Frontal cortex (tissue), 4 donors: Measurements from ENCODE around the gene JUND. TPM values are rescaled to one million over a fixed set of nuclear protein-coding genes. Genes with fewer than 3 reads are reported as not detected.
"Not testable (repeated sequence)": the region's sequence is repeated elsewhere in the genome, so short reads cannot be mapped to it uniquely, and the experiment has no call there.

Experiments used
- DNase-seq, 2 donors: peaks; one replicate each; pipeline ENCODE4 v3.0.0; 2012; ENCODE audit warnings: low spot score in 2 of 2
- FAIRE-seq: peaks from 2 replicates; lab custom pipeline; 2012; peaks lifted over from hg19 to GRCh38; lab: Jason Lieb, UNC
- total RNA-seq: library from RNA; depleted of rRNA; stranded (reverse); fragments of >200 nt; gene quantifications from one replicate; pipeline ENCODE4 v1.2.3, GENCODE V29; 2014
- donor health status: control.
- donor health status: control.
- donor health status: control.

The JUND gene
- 35.5 TPM for total RNA-seq

DNA sequence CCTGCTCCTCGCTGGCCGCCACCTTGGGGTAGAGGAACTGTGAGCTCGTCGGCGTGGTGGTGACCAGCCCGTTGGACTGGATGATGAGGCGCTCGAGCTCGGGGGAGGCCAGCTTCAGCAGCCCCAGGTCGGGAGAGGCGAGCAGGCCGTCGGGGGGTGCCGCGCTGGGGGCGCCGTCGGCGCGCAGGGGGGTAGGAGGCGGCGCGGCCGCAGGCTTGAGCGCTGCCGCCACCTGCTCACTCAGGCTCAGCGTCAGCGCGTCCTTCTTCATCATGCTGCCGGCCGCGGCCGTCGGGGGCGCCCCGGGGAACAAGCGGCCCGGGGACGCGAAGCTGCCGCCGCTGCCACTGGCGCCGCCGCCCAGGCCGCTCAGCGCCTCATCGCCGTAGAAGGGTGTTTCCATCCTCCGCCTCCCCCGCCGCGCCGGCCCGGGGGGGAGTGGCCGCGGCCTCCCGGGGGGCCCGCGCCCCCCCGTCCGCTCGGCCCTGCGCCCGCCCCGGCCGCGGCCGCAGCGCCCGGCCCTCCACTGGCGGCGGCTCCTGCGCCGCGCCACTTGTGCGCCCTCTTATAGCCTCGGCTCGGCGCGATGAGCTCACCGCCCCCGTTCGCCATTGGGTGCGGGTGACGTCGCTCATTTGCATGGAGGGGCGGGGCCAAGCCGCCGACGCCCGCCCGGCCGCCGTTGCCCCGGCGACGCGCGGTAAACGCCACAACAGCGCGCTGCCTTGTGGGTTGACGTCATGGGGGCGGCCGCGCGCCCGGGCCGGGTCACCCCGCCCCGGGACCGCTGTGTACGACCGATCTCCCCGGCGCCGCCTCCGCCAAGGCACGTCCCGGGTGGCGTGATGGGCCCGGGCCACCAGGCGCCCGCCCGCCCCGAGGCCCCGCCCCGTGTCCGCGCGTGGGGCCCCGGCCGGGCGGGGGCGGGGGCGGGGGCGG, at the start of gene JUND:
Gene JUND, minus strand, starts transcription at position 541 of the 939 bp plus-strand sequence. Its CDS starts 138 bp downstream, at position 403.
- DNase-seq (peak; percentile 98 to 100), FAIRE-seq (no peak)

- FAIRE-seq, result no peak
- DNase-seq, result no peak
Observed at GRCh38 chr19:18330868-18331267, 49.4 kb upstream of the JUND start.

- FAIRE-seq (no peak), DNase-seq (no peak)
Observed at GRCh38 chr19:18329035-18329376, 47.6 kb upstream of the JUND start.

DNA sequence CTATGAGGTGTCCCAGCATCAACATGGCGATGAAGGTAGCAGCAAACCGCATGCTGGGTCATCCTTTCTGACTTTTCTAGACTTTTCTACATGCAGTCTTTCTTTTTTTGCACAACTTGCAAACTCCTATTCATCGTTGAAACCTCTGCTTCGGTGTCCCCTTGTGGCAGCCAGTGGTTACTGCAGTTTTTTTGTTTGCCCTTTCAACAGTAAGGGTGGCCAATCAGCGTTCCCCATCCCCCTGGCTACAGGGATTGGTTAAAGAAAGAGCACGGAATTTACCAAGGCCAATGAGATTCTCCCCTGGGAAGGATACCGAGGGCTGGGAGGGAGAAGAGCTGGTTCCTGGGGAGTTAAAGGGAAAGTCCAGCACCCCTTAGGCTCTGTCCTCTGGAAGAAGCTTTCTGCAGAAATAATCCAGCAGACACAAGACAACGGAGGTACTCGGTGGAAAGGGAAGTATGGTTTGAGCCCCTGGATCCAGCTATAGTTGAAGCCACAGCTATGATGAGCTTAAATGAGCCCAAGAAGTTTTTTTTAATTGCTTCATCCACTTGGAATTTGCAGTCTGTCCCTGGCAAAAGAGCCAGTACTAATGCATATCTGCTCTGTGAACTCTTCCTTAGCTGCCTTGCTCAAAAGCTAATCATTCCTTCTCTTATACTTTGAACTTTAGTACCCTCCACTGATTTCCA, 47.1 kb upstream of the JUND start:
- DNase-seq (peak; percentile 87 to 97), FAIRE-seq (peak; percentile 96)

GRCh38 chr19:18326772-18327171, 45.4 kb upstream of the JUND start:
- DNase-seq (no peak), FAIRE-seq (no peak)

DNA sequence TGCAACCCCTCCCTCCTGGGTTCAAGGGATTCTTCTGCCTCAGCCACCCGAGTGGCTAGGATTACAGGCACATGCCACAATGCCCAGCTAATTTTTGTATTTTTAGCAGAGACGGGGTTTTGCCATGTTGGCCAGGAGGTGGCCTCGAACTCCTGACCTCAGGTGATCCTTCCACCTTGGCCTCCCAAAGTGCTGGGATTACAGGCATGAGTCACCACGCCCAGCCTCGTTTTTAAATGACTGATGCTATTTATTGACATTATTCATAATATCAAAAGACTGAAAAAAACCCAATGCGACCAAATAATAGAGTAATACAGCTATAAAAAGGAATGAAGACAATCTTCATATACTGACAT, 42.9 kb upstream of the JUND start:
- not testable (repeated sequence) for FAIRE-seq, DNase-seq

DNA sequence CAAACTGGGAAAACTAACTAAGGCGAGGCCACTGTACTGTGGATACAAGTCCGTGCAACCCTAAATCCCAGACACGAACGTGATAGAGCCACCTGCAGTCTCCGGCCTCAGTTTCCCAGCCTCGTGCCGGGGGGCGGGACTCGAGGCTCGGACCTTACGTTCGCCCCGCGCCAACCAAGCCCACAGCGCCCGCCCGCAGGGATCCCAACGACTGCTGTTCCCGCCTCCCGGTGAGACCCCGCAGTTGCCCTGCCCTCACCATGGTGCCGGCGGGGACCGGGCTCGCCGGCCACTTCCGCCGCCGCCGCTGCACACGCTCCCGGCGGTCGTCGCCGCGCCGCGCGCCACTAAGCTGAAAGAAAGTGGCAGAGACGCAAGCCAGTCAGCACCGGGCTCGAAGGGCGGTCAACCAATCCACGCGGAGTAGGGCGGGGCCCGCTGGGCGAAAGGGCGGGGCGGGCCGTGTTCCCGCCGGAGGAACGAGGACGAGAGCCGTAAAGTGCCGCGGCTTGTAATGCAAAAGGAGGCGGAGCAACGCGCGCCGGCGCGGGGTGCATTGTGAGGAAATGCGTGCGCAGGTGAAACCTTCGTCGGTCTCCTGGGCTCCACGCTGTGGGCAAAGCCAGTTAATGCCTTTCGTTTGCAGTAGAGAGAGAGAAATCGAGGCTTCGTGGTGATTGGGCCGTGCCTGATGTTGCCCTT, 41.5 kb upstream of the JUND start, which contains the start of gene LSM4:
Gene LSM4, minus strand, starts transcription at position 318 of the 702 bp plus-strand sequence. Its CDS starts 56 bp downstream, at position 262.
- FAIRE-seq, result no peak

GRCh38 chr19:18322318-18322758, 40.9 kb upstream of the JUND start:
- FAIRE-seq (no peak), DNase-seq (no peak)

More for the DNA sequence above, 41.5 kb upstream of the JUND start, which contains the start of gene LSM4:
- DNase-seq, result peak; percentile 97 to 99

DNA sequence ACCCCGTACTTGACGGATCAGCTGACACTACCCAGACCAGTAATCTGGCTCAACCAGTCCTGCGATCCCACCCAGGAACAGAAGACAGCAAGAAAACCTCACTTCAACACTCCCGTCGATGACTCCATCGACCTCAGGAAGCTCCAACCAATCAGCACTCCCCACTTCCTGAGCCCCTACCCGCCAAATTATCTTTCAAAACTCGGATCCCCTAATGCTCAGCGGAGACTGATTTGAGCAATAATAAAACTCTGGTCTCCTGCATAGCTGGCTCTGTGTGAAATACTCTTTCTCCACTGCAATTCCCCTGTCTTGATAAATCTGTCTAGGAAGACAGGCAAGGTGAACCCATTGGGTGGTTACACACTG, 40.3 kb upstream of the JUND start:
- FAIRE-seq (no peak), DNase-seq (no peak)

- DNase-seq, result no peak
- no peak for FAIRE-seq
Observed at GRCh38 chr19:18320865-18321733, 39.7 kb upstream of the JUND start.

GRCh38 chr19:18319591-18320135, 38.2 kb upstream of the JUND start:
- no peak for DNase-seq
- FAIRE-seq, result no peak

GRCh38 chr19:18317961-18318800, 36.8 kb upstream of the JUND start:
- DNase-seq (no peak), FAIRE-seq (no peak)

DNA sequence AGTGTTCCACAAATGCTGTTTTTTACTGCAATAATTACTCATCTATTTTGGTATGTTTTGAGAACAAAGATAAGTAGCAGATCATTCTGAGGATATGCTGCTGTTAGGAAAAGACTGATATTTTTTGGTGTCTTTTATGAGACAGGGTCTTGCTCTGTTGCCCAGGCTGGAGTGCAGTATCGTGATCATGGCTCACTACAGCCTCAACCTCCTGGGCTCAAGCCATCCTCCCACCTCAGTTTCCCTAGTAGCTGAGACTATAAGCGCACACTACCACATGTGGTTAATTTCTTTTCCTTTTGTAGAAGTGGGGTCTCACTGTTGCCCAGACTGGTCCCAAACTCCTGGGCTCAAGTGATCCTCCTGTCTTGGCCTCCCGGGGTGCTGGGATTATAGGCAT, 32.0 kb upstream of the JUND start:
- FAIRE-seq, result no peak
- DNase-seq, result no peak

DNA sequence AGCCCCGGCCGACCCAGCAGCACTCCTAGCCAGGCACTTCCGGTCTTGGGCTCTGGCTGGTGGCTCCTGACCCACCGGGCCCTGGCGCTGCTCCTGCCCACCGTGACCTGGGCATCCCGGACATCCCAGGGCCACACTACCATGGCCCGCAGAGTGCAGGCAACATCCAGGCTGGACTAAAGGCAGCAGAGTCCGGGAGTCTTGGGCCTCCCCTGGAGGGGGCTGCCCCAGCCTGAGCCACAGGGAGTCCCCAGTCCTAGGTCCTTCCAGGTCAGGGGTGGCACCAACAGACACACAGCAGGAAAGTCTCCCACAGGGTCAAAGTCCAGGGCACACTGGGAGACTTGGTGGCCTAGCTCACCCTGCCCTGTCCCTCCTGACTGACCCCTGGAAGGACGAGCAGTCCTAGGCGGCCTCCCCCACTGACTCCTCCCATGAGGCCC, 30.7 kb upstream of the JUND start:
- FAIRE-seq (no peak), DNase-seq (no peak)

DNA sequence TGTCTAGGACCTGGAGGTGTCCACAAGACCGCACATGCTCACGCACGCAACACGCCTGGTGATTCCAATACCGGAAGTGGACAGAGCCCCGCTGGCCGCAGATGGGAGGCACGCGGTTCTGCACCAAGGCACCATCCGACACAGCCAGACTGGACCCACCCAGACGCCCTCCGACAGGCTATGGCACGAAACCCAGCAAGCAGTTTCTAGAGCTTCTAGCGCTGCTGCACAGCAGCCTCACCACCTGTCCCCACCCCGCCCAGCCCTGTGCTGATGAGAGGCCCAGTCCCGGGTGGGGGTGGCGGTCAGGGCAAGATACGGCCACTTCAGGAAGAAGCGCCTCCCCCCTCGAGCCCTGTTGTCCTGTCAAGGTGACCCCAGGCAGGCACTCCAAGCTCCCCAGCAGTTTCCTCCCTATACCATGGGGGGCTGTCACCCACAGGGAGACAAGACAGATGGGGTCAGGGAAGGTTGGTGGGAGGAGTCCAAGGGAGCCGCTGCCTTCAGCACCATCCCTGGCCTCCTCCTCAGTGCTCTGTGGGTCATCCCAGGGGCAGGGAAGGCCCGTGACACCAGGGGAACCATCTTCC, 30.2 kb upstream of the JUND start:
- FAIRE-seq, result no peak
- no peak for DNase-seq

GRCh38 chr19:18310966-18311365, 29.5 kb upstream of the JUND start:
- DNase-seq, result no peak
- FAIRE-seq, result no peak

DNA sequence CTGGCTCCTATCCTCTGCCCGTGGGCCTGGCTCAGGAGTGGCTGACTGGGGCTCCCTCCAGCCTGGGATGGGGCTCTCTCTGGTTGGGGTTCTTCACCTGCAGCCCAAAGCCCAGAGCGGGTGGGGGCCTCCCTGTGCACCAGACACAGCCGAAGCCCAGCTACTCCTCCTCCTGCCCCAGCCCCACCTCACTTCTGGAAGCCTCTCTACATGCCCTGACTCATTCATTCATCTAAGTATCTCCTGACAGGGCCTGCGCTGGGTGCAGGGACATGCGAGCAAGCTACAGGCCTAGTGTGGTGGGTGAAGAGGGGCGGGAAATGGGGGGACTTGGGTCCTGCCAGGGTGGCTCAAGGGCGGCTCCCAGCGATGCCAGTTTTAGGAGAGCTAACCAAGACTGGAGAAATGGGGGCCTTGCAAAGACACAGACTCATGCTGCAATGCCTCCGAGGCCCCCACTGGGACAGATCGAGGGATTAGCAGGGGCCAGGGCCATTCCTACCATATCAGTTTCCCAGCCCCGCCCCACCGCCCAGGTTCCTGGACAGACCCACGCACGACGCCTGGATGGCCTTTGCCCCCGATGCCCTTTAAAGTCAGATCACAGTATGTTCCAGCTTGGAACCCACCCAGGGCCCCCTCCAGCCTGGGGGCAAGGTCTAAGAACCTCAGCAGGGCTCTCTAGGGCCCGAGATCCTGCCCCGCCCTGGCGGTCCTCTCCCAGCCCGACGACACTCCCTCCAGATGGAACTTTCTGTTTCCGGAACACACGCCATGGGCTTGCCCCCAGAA, 28.9 kb upstream of the JUND start:
- no peak for FAIRE-seq
- DNase-seq, result no peak
